PFSK-1 (cell line): ENCODE data around the gene ELL3.

Source experiments
- POLR2AphosphoS5 ChIP-seq: IDR thresholded peaks from 2 replicates; pipeline ENCODE4 v1.6.1; 2012; ENCODE audit warnings: low read depth, mild to moderate bottlenecking, control low read depth, low read length, moderate library complexity
- SIN3A ChIP-seq: IDR thresholded peaks from 2 replicates; pipeline ENCODE4 v1.6.1; 2012; ENCODE audit warnings: mild to moderate bottlenecking, low read length, moderate library complexity, borderline replicate concordance; ENCODE audit not compliant: insufficient read depth
- TAF1 ChIP-seq: IDR thresholded peaks from 2 replicates; pipeline ENCODE4 v1.6.1; 2012; ENCODE audit warnings: low read length, control low read depth, borderline replicate concordance; ENCODE audit not compliant: insufficient read depth

- TF ChIP-seq POLR2AphosphoS5: peak; percentile 98
- TF ChIP-seq SIN3A: peak; percentile 92; the same call in 1 of the 2 replicates
- TF ChIP-seq TAF1: peak; percentile 92; the same call in 1 of the 2 replicates
Observed at GRCh38 chr15:43824302-43825246, 47.8 kb upstream of the ELL3 start, which contains the start of gene MFAP1.
